ENCODE results near the gene OCIAD1.

DNA sequence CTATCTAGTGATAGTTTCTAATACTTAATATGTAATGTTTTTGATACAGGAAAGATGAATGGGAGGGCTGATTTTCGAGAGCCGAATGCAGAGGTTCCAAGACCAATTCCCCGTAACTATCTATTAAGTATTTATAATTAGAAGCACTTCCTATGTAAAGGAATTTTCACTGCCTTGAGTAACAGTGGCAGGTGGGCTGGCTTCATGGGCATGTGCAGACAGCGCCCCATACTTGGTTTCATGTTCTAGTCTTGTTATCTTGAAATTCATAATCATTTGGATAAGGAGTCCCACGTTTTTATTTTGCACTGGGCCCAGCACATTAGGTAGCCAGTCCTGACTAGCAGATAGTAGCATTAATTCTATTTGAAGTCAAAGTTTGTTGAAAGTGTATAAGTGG lies 1.7 kb downstream of the OCIAD1 start:
- TF ChIP-seq HDGF (IDR thresholded peaks at IDR 0.05; ENCODE audit: borderline replicate concordance) (no peak), LEF1 (IDR thresholded peaks at IDR 0.05; ENCODE audit: borderline replicate concordance) (no peak), SUZ12 (IDR thresholded peaks at IDR 0.05) (no peak), BHLHE40 (IDR thresholded peaks at IDR 0.05; ENCODE audit: borderline replicate concordance) (no peak), L3MBTL2 (conservative IDR thresholded peaks at IDR 0.05) (no peak), FOXA1 (IDR thresholded peaks at IDR 0.05) (no peak), ELF4 (IDR thresholded peaks at IDR 0.05) (no peak), ARNT (IDR thresholded peaks at IDR 0.05) (no peak), NFRKB (IDR thresholded peaks at IDR 0.05) (no peak), FOXM1 (IDR thresholded peaks at IDR 0.05; ENCODE audit: borderline replicate concordance) (no peak), FOXK2 (IDR thresholded peaks at IDR 0.05) (no peak), SP1 (IDR thresholded peaks at IDR 0.05) (no peak), ZNF384 (IDR thresholded peaks at IDR 0.05) (no peak)
- TF ChIP-seq, protein P1, sequence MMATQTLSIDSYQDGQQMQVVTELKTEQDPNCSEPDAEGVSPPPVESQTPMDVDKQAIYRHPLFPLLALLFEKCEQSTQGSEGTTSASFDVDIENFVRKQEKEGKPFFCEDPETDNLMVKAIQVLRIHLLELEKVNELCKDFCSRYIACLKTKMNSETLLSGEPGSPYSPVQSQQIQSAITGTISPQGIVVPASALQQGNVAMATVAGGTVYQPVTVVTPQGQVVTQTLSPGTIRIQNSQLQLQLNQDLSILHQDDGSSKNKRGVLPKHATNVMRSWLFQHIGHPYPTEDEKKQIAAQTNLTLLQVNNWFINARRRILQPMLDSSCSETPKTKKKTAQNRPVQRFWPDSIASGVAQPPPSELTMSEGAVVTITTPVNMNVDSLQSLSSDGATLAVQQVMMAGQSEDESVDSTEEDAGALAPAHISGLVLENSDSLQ (IDR thresholded peaks at IDR 0.05): no peak

All from HEK293T (cell line).